OCI-LY7 (cell line): Measurements from ENCODE around the gene CPSF7.

Source experiments
- EZH2phosphoT487 ChIP-seq: fragments of 200-600 bp; sonication (generic); IDR thresholded peaks from 2 replicates; pipeline ENCODE4 v1.6.1; 2018; ENCODE audit warnings: low read depth, borderline replicate concordance, mild to moderate bottlenecking, mixed run types, antibody characterized with exemption, low read length, moderate library complexity, mixed read lengths
- TF ChIP-seq, protein P1 (sequence below): fragments of 200-600 bp; sonication (generic); conservative IDR thresholded peaks from 2 replicates; pipeline ENCODE4 v1.5.1; 2014; ENCODE audit warnings: mild to moderate bottlenecking, antibody characterized with exemption, low read length, moderate library complexity, mixed read lengths

DNA sequence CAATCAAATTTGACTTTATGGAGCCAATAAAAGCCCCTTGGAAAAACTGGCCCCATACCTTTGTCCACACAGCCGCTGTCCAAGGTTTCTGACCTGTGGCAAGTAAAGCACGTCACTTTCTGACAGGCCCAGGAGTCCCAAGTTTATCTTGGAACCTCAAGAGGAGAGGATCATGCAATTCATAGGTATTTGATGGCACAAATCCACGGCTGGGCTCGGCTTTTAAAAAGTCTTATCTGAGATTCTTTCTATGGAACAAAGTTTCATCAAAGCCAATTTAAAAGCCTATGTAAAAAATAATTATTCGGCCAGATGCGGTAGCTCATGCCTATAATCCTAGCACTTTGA, 54.0 kb downstream of the CPSF7 start:
- TF ChIP-seq, protein P1, sequence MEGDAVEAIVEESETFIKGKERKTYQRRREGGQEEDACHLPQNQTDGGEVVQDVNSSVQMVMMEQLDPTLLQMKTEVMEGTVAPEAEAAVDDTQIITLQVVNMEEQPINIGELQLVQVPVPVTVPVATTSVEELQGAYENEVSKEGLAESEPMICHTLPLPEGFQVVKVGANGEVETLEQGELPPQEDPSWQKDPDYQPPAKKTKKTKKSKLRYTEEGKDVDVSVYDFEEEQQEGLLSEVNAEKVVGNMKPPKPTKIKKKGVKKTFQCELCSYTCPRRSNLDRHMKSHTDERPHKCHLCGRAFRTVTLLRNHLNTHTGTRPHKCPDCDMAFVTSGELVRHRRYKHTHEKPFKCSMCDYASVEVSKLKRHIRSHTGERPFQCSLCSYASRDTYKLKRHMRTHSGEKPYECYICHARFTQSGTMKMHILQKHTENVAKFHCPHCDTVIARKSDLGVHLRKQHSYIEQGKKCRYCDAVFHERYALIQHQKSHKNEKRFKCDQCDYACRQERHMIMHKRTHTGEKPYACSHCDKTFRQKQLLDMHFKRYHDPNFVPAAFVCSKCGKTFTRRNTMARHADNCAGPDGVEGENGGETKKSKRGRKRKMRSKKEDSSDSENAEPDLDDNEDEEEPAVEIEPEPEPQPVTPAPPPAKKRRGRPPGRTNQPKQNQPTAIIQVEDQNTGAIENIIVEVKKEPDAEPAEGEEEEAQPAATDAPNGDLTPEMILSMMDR = no peak
- no peak for TF ChIP-seq EZH2phosphoT487
